Measurements from ENCODE around the gene LRRC1.

Gene LRRC1

DNA sequence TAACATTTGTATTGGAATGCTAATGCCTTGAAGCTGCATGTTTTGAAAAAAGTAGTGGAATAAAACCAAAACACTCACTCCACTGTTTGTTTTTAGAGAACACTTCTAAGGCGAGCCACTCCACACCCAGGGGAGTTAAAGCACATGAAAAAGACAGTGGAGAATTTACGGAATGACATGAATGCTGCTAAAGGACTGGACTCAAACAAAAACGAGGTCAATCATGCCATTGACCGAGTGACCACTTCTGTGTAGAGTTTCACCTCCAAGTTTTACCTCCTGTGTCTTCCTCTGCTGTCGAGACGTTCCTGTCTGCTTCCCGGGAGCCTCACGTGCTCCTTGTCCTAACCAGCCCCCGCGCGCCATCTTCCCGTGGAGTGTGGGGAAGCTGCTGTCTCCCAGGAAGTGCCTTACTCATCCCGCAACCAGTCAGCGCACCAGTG, 127.8 kb downstream of the LRRC1 start:
- no peak overlapping the region for H2BK120ac ChIP-seq (ENCODE audit: low read depth, low read length)
- no peak overlapping the region for H2AK5ac ChIP-seq (ENCODE audit: low read depth, low read length)
- no peak for DNase-seq (ENCODE audit: low spot score)
- H3K9ac ChIP-seq (ENCODE audit: low read depth, low read length, poor library complexity) = no peak overlapping the region
- H3K27me3 ChIP-seq (ENCODE audit: control insufficient read depth in 3 of 3, insufficient read depth in 3 of 3, low read depth in 1 of 3, low read length in 3 of 3) = no peaks in the 10 kb centered on the region
- peak overlapping the region; percentile 77 for H3K18ac ChIP-seq (ENCODE audit: low read length)
- H3K4ac ChIP-seq (ENCODE audit: low read length) = no peak overlapping the region
- H2BK15ac ChIP-seq (ENCODE audit: low read length) = no peak overlapping the region
- H4K91ac ChIP-seq (ENCODE audit: low read depth, low read length, poor library complexity) = no peak overlapping the region
- WGBS, 2 donors (ENCODE audit: extremely low coverage in 2 of 2, insufficient read length in 2 of 2, insufficient replicate concordance in 1 of 2) = no CpG with 5 or more reads among the region's 14 CpGs
- peaks cover 3 to 6% of the 10 kb centered on the region in 2 donors for H3K4me1 ChIP-seq (ENCODE audit: control insufficient read depth in 2 of 2, insufficient read depth in 1 of 2, low read depth in 1 of 2, low read length in 2 of 2)
- no peaks in the 10 kb centered on the region for H3K79me1 ChIP-seq (ENCODE audit: low read depth, low read length)
- H3K4me3 ChIP-seq (ENCODE audit: low read length in 2 of 2) = no peak overlapping the region
- no peak overlapping the region for H3K23ac ChIP-seq (ENCODE audit: low read depth, low read length, poor library complexity)
- H2BK5ac ChIP-seq (ENCODE audit: low read length) = no peak overlapping the region
- no peak overlapping the region for H4K8ac ChIP-seq (ENCODE audit: low read depth, low read length)
- no peak overlapping the region for H2BK12ac ChIP-seq (ENCODE audit: low read length)
- no peaks in the 10 kb centered on the region for H3K9me3 ChIP-seq (replicated peaks in 1 of 2; ENCODE audit: control insufficient read depth in 2 of 2, insufficient read depth in 1 of 2, low read depth in 1 of 2, low read length in 2 of 2)
- H3K14ac ChIP-seq (ENCODE audit: low read length) = no peak overlapping the region
- H2AFZ ChIP-seq (ENCODE audit: low read length) = peak overlapping the region; percentile 71
- peaks cover 0 to 5% of the 10 kb centered on the region in 2 donors for H3K36me3 ChIP-seq (replicated peaks in 1 of 2; ENCODE audit: control insufficient read depth in 2 of 2, insufficient read depth in 2 of 2, low read length in 2 of 2)
- no peak overlapping the region for H3K27ac ChIP-seq (replicated peaks; ENCODE audit: low read length)
- H3K4me2 ChIP-seq (ENCODE audit: insufficient read depth, low read length, poor library complexity, severe bottlenecking) = no peak overlapping the region

GRCh38 chr6:53924277-53924676, 129.5 kb downstream of the LRRC1 start:
- Histone ChIP-seq H3K4me3 (ENCODE audit: low read length in 2 of 2) (no peak overlapping the region), H3K23ac (ENCODE audit: low read depth, low read length, poor library complexity) (no peak overlapping the region), H4K91ac (ENCODE audit: low read depth, low read length, poor library complexity) (no peak overlapping the region), H2BK12ac (ENCODE audit: low read length) (no peak overlapping the region), H3K9ac (ENCODE audit: low read depth, low read length, poor library complexity) (no peak overlapping the region), H3K4ac (ENCODE audit: low read length) (no peak overlapping the region), H3K14ac (ENCODE audit: low read length) (no peak overlapping the region), H2AK5ac (ENCODE audit: low read depth, low read length) (no peak overlapping the region), H4K8ac (ENCODE audit: low read depth, low read length) (no peak overlapping the region), H3K9me3 (replicated peaks in 1 of 2; ENCODE audit: control insufficient read depth in 2 of 2, insufficient read depth in 1 of 2, low read depth in 1 of 2, low read length in 2 of 2) (peaks cover 0 to 4% of the 10 kb centered on the region in 2 donors), H2BK5ac (ENCODE audit: low read length) (no peak overlapping the region), H3K79me1 (ENCODE audit: low read depth, low read length) (no peaks in the 10 kb centered on the region), H3K27ac (replicated peaks; ENCODE audit: low read length) (no peak overlapping the region), H3K36me3 (replicated peaks in 1 of 2; ENCODE audit: control insufficient read depth in 2 of 2, insufficient read depth in 2 of 2, low read length in 2 of 2) (peaks cover 0 to 5% of the 10 kb centered on the region in 2 donors), H3K27me3 (ENCODE audit: control insufficient read depth in 3 of 3, insufficient read depth in 3 of 3, low read depth in 1 of 3, low read length in 3 of 3) (no peaks in the 10 kb centered on the region), H3K18ac (ENCODE audit: low read length) (no peak overlapping the region), H2BK120ac (ENCODE audit: low read depth, low read length) (no peak overlapping the region), H3K4me2 (ENCODE audit: insufficient read depth, low read length, poor library complexity, severe bottlenecking) (no peak overlapping the region), H2AFZ (ENCODE audit: low read length) (no peak overlapping the region), H3K4me1 (ENCODE audit: control insufficient read depth in 2 of 2, insufficient read depth in 1 of 2, low read depth in 1 of 2, low read length in 2 of 2) (peaks cover 3 to 6% of the 10 kb centered on the region in 2 donors), H2BK15ac (ENCODE audit: low read length) (no peak overlapping the region)
- no peak for DNase-seq (ENCODE audit: low spot score)
- no CpG with 5 or more reads among the region's 3 CpGs for WGBS, 2 donors (ENCODE audit: extremely low coverage in 2 of 2, insufficient read length in 2 of 2, insufficient replicate concordance in 1 of 2)

DNA sequence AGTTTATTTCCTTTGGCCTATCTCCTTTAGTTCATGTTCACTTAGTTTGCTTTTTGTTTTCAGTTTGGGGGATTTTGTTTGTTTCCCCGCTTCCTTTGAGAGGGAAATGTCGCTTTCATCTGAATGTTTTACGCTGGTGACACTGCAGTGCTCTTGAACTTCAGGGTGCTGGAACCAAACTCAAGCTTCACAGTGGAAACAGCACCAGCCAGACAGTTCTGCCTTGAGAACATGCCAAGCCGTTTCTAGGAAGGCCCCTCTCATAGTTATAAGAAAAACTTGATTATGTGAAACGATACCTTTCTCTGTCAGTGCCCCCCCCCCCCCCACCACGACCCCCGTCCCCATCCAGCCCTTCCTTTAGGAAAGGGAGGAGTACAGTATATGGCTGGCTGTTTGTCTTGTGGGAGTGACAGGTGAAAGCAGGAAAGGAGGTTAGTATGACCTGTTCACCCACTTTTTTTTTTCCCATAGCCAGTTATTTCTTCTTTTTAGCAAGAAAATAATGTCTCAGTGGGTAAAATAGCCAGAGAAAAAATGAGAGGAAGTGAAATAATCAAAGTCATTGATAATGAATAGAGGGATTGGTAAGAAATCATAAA, 130.1 kb downstream of the LRRC1 start:
- DNase-seq (ENCODE audit: low spot score) = no peak
- H3K18ac ChIP-seq (ENCODE audit: low read length) = no peak overlapping the region
- H3K9me3 ChIP-seq (replicated peaks in 1 of 2; ENCODE audit: control insufficient read depth in 2 of 2, insufficient read depth in 1 of 2, low read depth in 1 of 2, low read length in 2 of 2) = peaks cover 0 to 4% of the 10 kb centered on the region in 2 donors
- WGBS, 2 donors (ENCODE audit: extremely low coverage in 2 of 2, insufficient read length in 2 of 2, insufficient replicate concordance in 1 of 2) = no CpG with 5 or more reads among the region's 7 CpGs
- H4K8ac ChIP-seq (ENCODE audit: low read depth, low read length) = no peak overlapping the region
- H2BK15ac ChIP-seq (ENCODE audit: low read length) = no peak overlapping the region
- H2AFZ ChIP-seq (ENCODE audit: low read length) = no peak overlapping the region
- no peaks in the 10 kb centered on the region for H3K27me3 ChIP-seq (ENCODE audit: control insufficient read depth in 3 of 3, insufficient read depth in 3 of 3, low read depth in 1 of 3, low read length in 3 of 3)
- H2BK5ac ChIP-seq (ENCODE audit: low read length) = no peak overlapping the region
- H4K91ac ChIP-seq (ENCODE audit: low read depth, low read length, poor library complexity) = no peak overlapping the region
- no peak overlapping the region for H3K4ac ChIP-seq (ENCODE audit: low read length)
- no peak overlapping the region for H2AK5ac ChIP-seq (ENCODE audit: low read depth, low read length)
- H3K14ac ChIP-seq (ENCODE audit: low read length) = no peak overlapping the region
- no peak overlapping the region for H3K27ac ChIP-seq (replicated peaks; ENCODE audit: low read length)
- H3K4me3 ChIP-seq (ENCODE audit: low read length in 2 of 2) = no peak overlapping the region
- no peak overlapping the region for H2BK12ac ChIP-seq (ENCODE audit: low read length)
- H3K79me1 ChIP-seq (ENCODE audit: low read depth, low read length) = no peaks in the 10 kb centered on the region
- H3K23ac ChIP-seq (ENCODE audit: low read depth, low read length, poor library complexity) = no peak overlapping the region
- H3K9ac ChIP-seq (ENCODE audit: low read depth, low read length, poor library complexity) = no peak overlapping the region
- peaks cover 3 to 6% of the 10 kb centered on the region in 2 donors for H3K4me1 ChIP-seq (ENCODE audit: control insufficient read depth in 2 of 2, insufficient read depth in 1 of 2, low read depth in 1 of 2, low read length in 2 of 2)
- no peak overlapping the region for H2BK120ac ChIP-seq (ENCODE audit: low read depth, low read length)
- no peak overlapping the region for H3K4me2 ChIP-seq (ENCODE audit: insufficient read depth, low read length, poor library complexity, severe bottlenecking)
- peaks cover 0 to 2% of the 10 kb centered on the region in 2 donors for H3K36me3 ChIP-seq (replicated peaks in 1 of 2; ENCODE audit: control insufficient read depth in 2 of 2, insufficient read depth in 2 of 2, low read length in 2 of 2)

DNA sequence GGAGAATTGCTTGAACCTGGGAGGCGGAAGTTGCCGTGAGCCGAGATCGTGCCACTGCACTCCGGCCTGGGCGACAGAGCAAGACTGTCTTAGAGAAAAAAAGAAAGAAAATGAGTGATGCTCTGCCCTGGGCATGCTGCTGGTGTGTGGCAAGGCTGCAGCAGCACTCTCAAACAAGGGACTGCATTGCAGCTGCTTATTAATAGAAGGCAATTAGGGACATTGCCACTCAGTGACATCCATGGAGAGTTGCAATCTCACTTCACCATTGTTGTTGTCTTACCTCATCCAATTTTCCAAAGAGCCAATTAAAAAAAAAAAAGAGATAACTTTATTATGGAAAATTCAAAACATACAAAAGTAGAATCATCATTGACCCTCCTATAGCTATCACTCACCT, 131.1 kb downstream of the LRRC1 start:
- Histone ChIP-seq H2BK120ac (ENCODE audit: low read depth, low read length) (no peak overlapping the region), H3K27me3 (ENCODE audit: control insufficient read depth in 3 of 3, insufficient read depth in 3 of 3, low read depth in 1 of 3, low read length in 3 of 3) (no peaks in the 10 kb centered on the region), H3K9ac (ENCODE audit: low read depth, low read length, poor library complexity) (no peak overlapping the region), H3K14ac (ENCODE audit: low read length) (no peak overlapping the region), H3K23ac (ENCODE audit: low read depth, low read length, poor library complexity) (no peak overlapping the region), H2BK5ac (ENCODE audit: low read length) (no peak overlapping the region), H2BK15ac (ENCODE audit: low read length) (no peak overlapping the region), H3K4ac (ENCODE audit: low read length) (no peak overlapping the region), H3K4me3 (ENCODE audit: low read length in 2 of 2) (no peak overlapping the region), H3K18ac (ENCODE audit: low read length) (no peak overlapping the region), H2BK12ac (ENCODE audit: low read length) (no peak overlapping the region), H3K27ac (replicated peaks; ENCODE audit: low read length) (no peak overlapping the region), H4K91ac (ENCODE audit: low read depth, low read length, poor library complexity) (no peak overlapping the region), H3K36me3 (replicated peaks in 1 of 2; ENCODE audit: control insufficient read depth in 2 of 2, insufficient read depth in 2 of 2, low read length in 2 of 2) (no peaks in the 10 kb centered on the region), H2AK5ac (ENCODE audit: low read depth, low read length) (no peak overlapping the region), H3K4me2 (ENCODE audit: insufficient read depth, low read length, poor library complexity, severe bottlenecking) (no peak overlapping the region), H3K4me1 (ENCODE audit: control insufficient read depth in 2 of 2, insufficient read depth in 1 of 2, low read depth in 1 of 2, low read length in 2 of 2) (peaks cover 3 to 6% of the 10 kb centered on the region in 2 donors), H3K9me3 (replicated peaks in 1 of 2; ENCODE audit: control insufficient read depth in 2 of 2, insufficient read depth in 1 of 2, low read depth in 1 of 2, low read length in 2 of 2) (peaks cover 0 to 4% of the 10 kb centered on the region in 2 donors), H4K8ac (ENCODE audit: low read depth, low read length) (no peak overlapping the region), H2AFZ (ENCODE audit: low read length) (no peak overlapping the region), H3K79me1 (ENCODE audit: low read depth, low read length) (no peaks in the 10 kb centered on the region)
- no CpG with 5 or more reads among the region's 6 CpGs for WGBS, 2 donors (ENCODE audit: extremely low coverage in 2 of 2, insufficient read length in 2 of 2, insufficient replicate concordance in 1 of 2)
- no peak for DNase-seq (ENCODE audit: low spot score)
